Trophoblast cell (in vitro differentiated cells and primary cell): Measurements from ENCODE around the gene AGXT.

ENCODE experiments used
- DNase-seq, 2 donors: peaks; one replicate each; pipeline ENCODE4 v3.0.0-alpha.2; 2016
- H2AFZ ChIP-seq: 2 replicates; pipeline ENCODE4 v1.6.1; 2013; ENCODE audit warnings: low read length, moderate library complexity, mild to moderate bottlenecking; ENCODE audit not compliant: insufficient read depth, poor library complexity
- H2AK5ac ChIP-seq: 2 replicates; pipeline ENCODE4 v1.6.1; 2013; ENCODE audit warnings: mild to moderate bottlenecking, low read length
- H2BK120ac ChIP-seq: 2 replicates; pipeline ENCODE4 v1.6.1; 2013; ENCODE audit warnings: low read length, mild to moderate bottlenecking, moderate library complexity; ENCODE audit not compliant: insufficient read depth, poor library complexity
- H2BK12ac ChIP-seq: 2 replicates; pipeline ENCODE4 v1.6.1; 2013; ENCODE audit warnings: mild to moderate bottlenecking, low read length, moderate library complexity
- H2BK5ac ChIP-seq: 2 replicates; pipeline ENCODE4 v1.6.1; 2013; ENCODE audit warnings: low read length, low read depth, moderate library complexity, mild to moderate bottlenecking; ENCODE audit not compliant: poor library complexity
- H3K14ac ChIP-seq: 2 replicates; pipeline ENCODE4 v1.6.1; 2013; ENCODE audit warnings: mild to moderate bottlenecking, low read length
- H3K18ac ChIP-seq: 2 replicates; pipeline ENCODE4 v1.6.1; 2013; ENCODE audit warnings: mild to moderate bottlenecking, low read length
- H3K23ac ChIP-seq: 2 replicates; pipeline ENCODE4 v1.6.1; 2013; ENCODE audit warnings: low read length
- H3K27ac ChIP-seq: 2 replicates; pipeline ENCODE4 v1.5.1; 2013; ENCODE audit warnings: low read depth, mild to moderate bottlenecking, inconsistent platforms, low read length, moderate library complexity
- H3K27me3 ChIP-seq: 2 replicates; pipeline ENCODE4 v1.6.1; 2013; ENCODE audit warnings: inconsistent platforms, mild to moderate bottlenecking, low read length, moderate library complexity; ENCODE audit not compliant: insufficient read depth
- H3K36me3 ChIP-seq, 2 experiments: 1 replicate in 1 of 2; 2 replicates in 1 of 2; pipeline ENCODE4 v1.6.1; 2013; ENCODE audit warnings: low read length in 2 of 2, mild to moderate bottlenecking in 2 of 2, moderate library complexity in 1 of 2; ENCODE audit not compliant: insufficient read depth in 2 of 2, control insufficient read depth in 1 of 2
- H3K4ac ChIP-seq: 2 replicates; pipeline ENCODE4 v1.6.1; 2013; ENCODE audit warnings: low read depth, mild to moderate bottlenecking, low read length, moderate library complexity
- H3K4me1 ChIP-seq, 2 experiments: 1 replicate in 1 of 2; 2 replicates in 1 of 2; pipeline ENCODE4 v1.6.1; 2013; ENCODE audit warnings: low read length in 2 of 2, mild to moderate bottlenecking in 2 of 2, moderate library complexity in 1 of 2; ENCODE audit not compliant: insufficient read depth in 2 of 2, control insufficient read depth in 1 of 2
- H3K4me2 ChIP-seq: 2 replicates; pipeline ENCODE4 v1.6.1; 2013; ENCODE audit warnings: inconsistent platforms, mild to moderate bottlenecking, low read length, moderate library complexity
- H3K4me3 ChIP-seq: 2 replicates; pipeline ENCODE4 v1.5.1; 2013; ENCODE audit warnings: mild to moderate bottlenecking, low read depth, low read length, inconsistent platforms
- H3K79me1 ChIP-seq: one replicate; pipeline ENCODE4 v1.6.1; 2013; ENCODE audit warnings: low read length
- H3K79me2 ChIP-seq: 2 replicates; pipeline ENCODE4 v1.6.1; 2013; ENCODE audit warnings: low read length, mild to moderate bottlenecking; ENCODE audit not compliant: control insufficient read depth, insufficient read depth, poor library complexity
- H3K9ac ChIP-seq: 2 replicates; pipeline ENCODE4 v1.6.1; 2013; ENCODE audit warnings: mild to moderate bottlenecking, low read length
- H3K9me3 ChIP-seq: 2 replicates; pipeline ENCODE4 v1.6.1; 2013; ENCODE audit warnings: low read depth, mild to moderate bottlenecking, control low read depth, inconsistent platforms, low read length; ENCODE audit not compliant: insufficient read depth
- H4K12ac ChIP-seq: 2 replicates; pipeline ENCODE4 v1.6.1; 2013; ENCODE audit warnings: low read depth, mild to moderate bottlenecking, low read length, moderate library complexity
- H4K8ac ChIP-seq: 2 replicates; pipeline ENCODE4 v1.6.1; 2013; ENCODE audit warnings: low read depth, mild to moderate bottlenecking, low read length, moderate library complexity
- H4K91ac ChIP-seq: one replicate; pipeline ENCODE4 v1.6.1; 2013; ENCODE audit warnings: low read depth, mild to moderate bottlenecking, low read length, moderate library complexity
- WGBS: extraction: QIAGEN DNeasy Blood & Tissue Kit; methylation state at CpG from one replicate; pipeline ENCODE4 v1.1.7; 2013; ENCODE audit warnings: missing lambda C conversion rate; ENCODE audit not compliant: insufficient read length, insufficient coverage; ENCODE audit errors: extremely low coverage; 5-methylcytosine and 5-hydroxymethylcytosine counted together

The AGXT gene

DNA sequence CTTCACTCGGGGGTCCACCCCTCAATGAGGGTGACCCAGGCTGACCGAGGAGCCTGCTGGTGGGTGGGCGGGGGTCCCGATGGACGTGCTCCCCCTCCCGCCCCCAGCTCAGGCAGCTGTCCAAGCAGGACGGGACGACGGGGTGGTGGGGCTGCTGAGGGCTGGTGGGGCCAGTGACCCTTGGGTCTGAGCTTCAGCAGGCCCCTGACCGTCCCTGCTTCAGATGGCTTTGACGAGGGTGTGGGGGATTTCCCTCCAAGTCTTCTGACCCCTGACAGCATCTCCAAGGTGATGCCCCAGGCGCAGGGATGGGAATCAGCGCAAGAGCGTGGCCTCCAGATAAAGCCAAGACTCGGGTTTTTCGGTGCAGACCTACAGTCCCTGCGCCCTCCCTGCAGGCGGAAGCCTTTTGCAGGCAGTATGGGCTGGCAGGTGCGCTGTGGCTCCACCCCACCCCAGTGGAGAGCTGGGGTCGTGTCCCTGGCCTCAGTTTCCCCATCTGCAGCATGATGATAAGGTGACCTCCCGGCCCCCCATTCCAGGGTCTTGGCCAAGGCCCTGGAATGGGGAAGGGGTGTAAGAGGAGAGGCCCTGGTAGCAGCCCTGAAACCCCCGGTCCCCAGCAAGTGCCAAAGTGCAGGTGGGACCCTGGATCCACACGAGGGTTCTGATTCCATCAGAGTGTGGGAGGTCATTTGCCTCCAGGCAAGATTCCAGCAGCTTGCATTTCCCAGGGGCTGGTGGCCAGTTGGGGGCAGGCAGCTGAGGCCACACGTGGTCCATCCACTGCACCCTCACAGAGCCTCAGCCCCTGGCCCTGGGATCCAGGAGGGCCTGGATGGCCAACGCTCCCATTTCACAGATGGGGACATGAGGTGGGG is 46.3 kb downstream of the AGXT start:
- Histone ChIP-seq H3K4me1 (peaks cover 0 to 5% of the 10 kb centered on the region in 2 experiments), H2BK12ac (no peak overlapping the region), H3K9ac (no peak overlapping the region), H3K79me2 (no peaks in the 10 kb centered on the region), H3K4ac (no peak overlapping the region), H3K4me2 (no peak overlapping the region), H2AFZ (no peak overlapping the region), H3K14ac (no peak overlapping the region), H4K12ac (no peak overlapping the region), H4K91ac (no peak overlapping the region), H4K8ac (no peak overlapping the region), H3K36me3 (no peaks in the 10 kb centered on the region), H3K4me3 (no peak overlapping the region), H3K79me1 (no peaks in the 10 kb centered on the region), H2AK5ac (no peak overlapping the region), H3K27ac (no peak overlapping the region), H3K23ac (no peak overlapping the region), H3K18ac (no peak overlapping the region), H3K9me3 (no peaks in the 10 kb centered on the region), H2BK120ac (no peak overlapping the region), H2BK5ac (no peak overlapping the region), H3K27me3 (peaks cover 16% of the 10 kb centered on the region)
- no CpG with 5 or more reads among the region's 25 CpGs for WGBS
- DNase-seq = no peak

GRCh38 chr2:240915526-240916341 is 47.1 kb downstream of the AGXT start:
- Histone ChIP-seq H4K12ac (no peak overlapping the region), H2BK5ac (no peak overlapping the region), H4K91ac (no peak overlapping the region), H3K18ac (no peak overlapping the region), H2AFZ (no peak overlapping the region), H3K14ac (no peak overlapping the region), H3K23ac (no peak overlapping the region), H2AK5ac (no peak overlapping the region), H3K79me1 (no peaks in the 10 kb centered on the region), H3K4ac (no peak overlapping the region), H3K4me1 (peaks cover 0 to 5% of the 10 kb centered on the region in 2 experiments), H3K27ac (no peak overlapping the region), H3K4me3 (no peak overlapping the region), H3K9me3 (no peaks in the 10 kb centered on the region), H4K8ac (no peak overlapping the region), H3K9ac (no peak overlapping the region), H3K79me2 (no peaks in the 10 kb centered on the region), H3K27me3 (peaks cover 16% of the 10 kb centered on the region), H3K36me3 (no peaks in the 10 kb centered on the region), H2BK120ac (no peak overlapping the region), H2BK12ac (no peak overlapping the region), H3K4me2 (no peak overlapping the region)
- WGBS = no CpG with 5 or more reads among the region's 34 CpGs
- no peak for DNase-seq

GRCh38 chr2:240916571-240917008 is 48.0 kb downstream of the AGXT start:
- no peak for DNase-seq
- H2AK5ac ChIP-seq = no peak overlapping the region
- no peak overlapping the region for H3K27ac ChIP-seq
- no peaks in the 10 kb centered on the region for H3K9me3 ChIP-seq
- no peak overlapping the region for H2AFZ ChIP-seq
- no peak overlapping the region for H2BK12ac ChIP-seq
- no peaks in the 10 kb centered on the region for H3K79me1 ChIP-seq
- H3K4me3 ChIP-seq = no peak overlapping the region
- no peak overlapping the region for H2BK120ac ChIP-seq
- no CpG with 5 or more reads among the region's 24 CpGs for WGBS
- no peak overlapping the region for H4K8ac ChIP-seq
- H3K27me3 ChIP-seq = peaks cover 16% of the 10 kb centered on the region
- no peak overlapping the region for H2BK5ac ChIP-seq
- no peak overlapping the region for H3K9ac ChIP-seq
- H3K36me3 ChIP-seq = no peaks in the 10 kb centered on the region
- H3K18ac ChIP-seq = no peak overlapping the region
- no peak overlapping the region for H4K91ac ChIP-seq
- H3K4me1 ChIP-seq = peaks cover 0 to 5% of the 10 kb centered on the region in 2 experiments
- H3K79me2 ChIP-seq = no peaks in the 10 kb centered on the region
- no peak overlapping the region for H3K4ac ChIP-seq
- no peak overlapping the region for H3K4me2 ChIP-seq
- H4K12ac ChIP-seq = no peak overlapping the region
- no peak overlapping the region for H3K14ac ChIP-seq
- no peak overlapping the region for H3K23ac ChIP-seq

GRCh38 chr2:240917009-240917683 is 48.5 kb downstream of the AGXT start:
- no peak overlapping the region for H2AFZ ChIP-seq
- H3K9ac ChIP-seq = no peak overlapping the region
- peaks cover 0 to 5% of the 10 kb centered on the region in 2 experiments for H3K4me1 ChIP-seq
- no peak overlapping the region for H2BK120ac ChIP-seq
- H3K79me2 ChIP-seq = no peaks in the 10 kb centered on the region
- no peak overlapping the region for H2AK5ac ChIP-seq
- H3K9me3 ChIP-seq = no peaks in the 10 kb centered on the region
- H3K36me3 ChIP-seq = no peaks in the 10 kb centered on the region
- H3K18ac ChIP-seq = no peak overlapping the region
- H2BK12ac ChIP-seq = no peak overlapping the region
- no peak overlapping the region for H4K8ac ChIP-seq
- H3K4me2 ChIP-seq = no peak overlapping the region
- WGBS = no CpG with 5 or more reads among the region's 20 CpGs
- DNase-seq = no peak
- H3K27me3 ChIP-seq = peaks cover 16% of the 10 kb centered on the region
- H2BK5ac ChIP-seq = no peak overlapping the region
- no peaks in the 10 kb centered on the region for H3K79me1 ChIP-seq
- H3K14ac ChIP-seq = no peak overlapping the region
- no peak overlapping the region for H3K23ac ChIP-seq
- no peak overlapping the region for H4K12ac ChIP-seq
- H4K91ac ChIP-seq = no peak overlapping the region
- H3K27ac ChIP-seq = no peak overlapping the region
- no peak overlapping the region for H3K4me3 ChIP-seq
- H3K4ac ChIP-seq = no peak overlapping the region
